Measurements from ENCODE around the gene SGCG.

GRCh38 chr13:23273498-23273897 is 92.7 kb downstream of the SGCG start:
- TF ChIP-seq, protein P1, sequence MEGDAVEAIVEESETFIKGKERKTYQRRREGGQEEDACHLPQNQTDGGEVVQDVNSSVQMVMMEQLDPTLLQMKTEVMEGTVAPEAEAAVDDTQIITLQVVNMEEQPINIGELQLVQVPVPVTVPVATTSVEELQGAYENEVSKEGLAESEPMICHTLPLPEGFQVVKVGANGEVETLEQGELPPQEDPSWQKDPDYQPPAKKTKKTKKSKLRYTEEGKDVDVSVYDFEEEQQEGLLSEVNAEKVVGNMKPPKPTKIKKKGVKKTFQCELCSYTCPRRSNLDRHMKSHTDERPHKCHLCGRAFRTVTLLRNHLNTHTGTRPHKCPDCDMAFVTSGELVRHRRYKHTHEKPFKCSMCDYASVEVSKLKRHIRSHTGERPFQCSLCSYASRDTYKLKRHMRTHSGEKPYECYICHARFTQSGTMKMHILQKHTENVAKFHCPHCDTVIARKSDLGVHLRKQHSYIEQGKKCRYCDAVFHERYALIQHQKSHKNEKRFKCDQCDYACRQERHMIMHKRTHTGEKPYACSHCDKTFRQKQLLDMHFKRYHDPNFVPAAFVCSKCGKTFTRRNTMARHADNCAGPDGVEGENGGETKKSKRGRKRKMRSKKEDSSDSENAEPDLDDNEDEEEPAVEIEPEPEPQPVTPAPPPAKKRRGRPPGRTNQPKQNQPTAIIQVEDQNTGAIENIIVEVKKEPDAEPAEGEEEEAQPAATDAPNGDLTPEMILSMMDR (IDR thresholded peaks at IDR 0.05 in 2 of 3, conservative IDR thresholded peaks at IDR 0.05 in 1 of 3; ENCODE audit: borderline replicate concordance in 1 of 3, insufficient read depth in 1 of 3, low read depth in 2 of 3, low read length in 2 of 3) = no peak
- TF ChIP-seq JUND (IDR thresholded peaks at IDR 0.05) = no peak
- no peak for TF ChIP-seq YY1 (IDR thresholded peaks at IDR 0.05; ENCODE audit: extremely low read depth, insufficient replicate concordance, low read depth, low read length)
- no peak for TF ChIP-seq CBX3 (IDR thresholded peaks at IDR 0.05; ENCODE audit: low read depth)
- no peak for TF ChIP-seq ZNF274 (IDR thresholded peaks at IDR 0.05; ENCODE audit: low read depth, low read length)
- no peak for TF ChIP-seq POLR2A (IDR thresholded peaks at IDR 0.05; ENCODE audit: borderline replicate concordance, extremely low read depth, insufficient read depth, insufficient read length)

All from HCT116 (cell line).